SK-N-SH (cell line): ENCODE data around the gene CLCN5. TPM values are rescaled to one million over a fixed set of nuclear protein-coding genes. Genes with fewer than 3 reads are reported as not detected.

Experiments used
- CTCF ChIA-PET: fragments of 300-600, 350-600 bp; formaldehyde crosslinking; extraction: SDS; loops from one replicate; lab custom pipeline; 2021; lab: Yijun Ruan, JAX
- POLR2A ChIA-PET: fragments of 350-600 bp; sonication (Branson Sonifier 250); formaldehyde crosslinking; extraction: SDS; loops from one replicate; lab custom pipeline; 2020; ENCODE audit warnings: antibody characterized with exemption, inconsistent platforms; lab: Yijun Ruan, JAX
- DNase-seq: peaks from one replicate; pipeline ENCODE4 v3.0.0; 2012
- H2AFZ ChIP-seq: fragments of 200-600 bp; sonication (generic); 2 replicates; pipeline ENCODE4 v1.8.1; 2016; ENCODE audit warnings: antibody characterized with exemption, mild to moderate bottlenecking, low read depth
- H3F3A ChIP-seq: fragments of 200-600 bp; sonication (generic); replicated peaks from 2 replicates; pipeline ENCODE3; 2016; ENCODE audit warnings: antibody characterized with exemption, mild to moderate bottlenecking; ENCODE audit not compliant: insufficient read depth
- H3K27ac ChIP-seq, 2 experiments: fragments of 200-500 bp in 1 of 2; fragments of 200-600 bp in 1 of 2; sonication (Bioruptor generic) in 1 of 2; sonication (generic), shearing (Covaris generic) in 1 of 2; 2 replicates each; pipeline versions ENCODE4 v1.5.1 to v1.6.1; 2014 to 2016; ENCODE audit warnings: low read depth in 2 of 2, inconsistent platforms in 1 of 2, low read length in 1 of 2, mild to moderate bottlenecking in 1 of 2, mixed read lengths in 1 of 2
- H3K27me3 ChIP-seq: fragments of 200-600 bp; sonication (generic), shearing (Covaris generic); 2 replicates; pipeline ENCODE4 v1.6.1; 2016; ENCODE audit warnings: mixed run types; ENCODE audit not compliant: insufficient read depth
- H3K36me3 ChIP-seq, 2 experiments: fragments of 200-500 bp in 1 of 2; fragments of 200-600 bp in 1 of 2; sonication (Bioruptor generic) in 1 of 2; sonication (generic) in 1 of 2; replicated peaks in 1 of 2; 2 replicates each; pipeline versions ENCODE3 to v1.5.1; 2014 to 2016; ENCODE audit warnings: low read length in 1 of 2, mild to moderate bottlenecking in 1 of 2; ENCODE audit not compliant: insufficient read depth in 2 of 2, control insufficient read depth in 1 of 2
- H3K4me1 ChIP-seq, 2 experiments: fragments of 200-500 bp in 1 of 2; fragments of 200-600 bp in 1 of 2; sonication (Bioruptor generic) in 1 of 2; sonication (generic), shearing (Covaris generic) in 1 of 2; 2 replicates each; pipeline versions ENCODE4 v1.5.1 to v1.6.1; 2014 to 2016; ENCODE audit warnings: low read depth in 1 of 2, low read length in 1 of 2, mixed run types in 1 of 2; ENCODE audit not compliant: insufficient read depth in 2 of 2, control insufficient read depth in 1 of 2
- H3K4me2 ChIP-seq: fragments of 200-600 bp; sonication (generic), shearing (Covaris generic); 2 replicates; pipeline ENCODE4 v1.6.1; 2017; ENCODE audit warnings: mixed run types
- H3K4me3 ChIP-seq, 2 experiments: fragments of 200-500 bp in 1 of 2; fragments of 200-600 bp in 1 of 2; sonication (Bioruptor generic) in 1 of 2; sonication (generic), shearing (Covaris generic) in 1 of 2; 2 replicates each; pipeline versions ENCODE4 v1.5.1 to v1.8.1; 2014 to 2016; ENCODE audit warnings: low read depth in 2 of 2, inconsistent platforms in 1 of 2, low read length in 1 of 2, mild to moderate bottlenecking in 1 of 2, mixed read lengths in 1 of 2, moderate library complexity in 1 of 2
- H3K79me2 ChIP-seq: fragments of 200-600 bp; sonication (generic); 2 replicates; pipeline ENCODE4 v1.8.1; 2017; ENCODE audit warnings: mild to moderate bottlenecking; ENCODE audit not compliant: insufficient read depth
- H3K9ac ChIP-seq: fragments of 200-600 bp; sonication (generic); 2 replicates; pipeline ENCODE4 v1.6.1; 2017; ENCODE audit warnings: mixed run types
- H3K9me2 ChIP-seq: fragments of 200-600 bp; sonication (generic); 2 replicates; pipeline ENCODE4 v1.6.1; 2017; ENCODE audit warnings: mixed run types
- H3K9me3 ChIP-seq: fragments of 200-600 bp; sonication (generic); 2 replicates; pipeline ENCODE4 v1.6.1; 2017; ENCODE audit warnings: mixed run types, mild to moderate bottlenecking, moderate library complexity
- H4K20me1 ChIP-seq: fragments of 200-600 bp; sonication (generic); 2 replicates; pipeline ENCODE4 v1.6.1; 2017; ENCODE audit warnings: mild to moderate bottlenecking, mixed run types; ENCODE audit not compliant: insufficient read depth
- CTCF ChIP-seq: fragments of 200-600 bp; sonication (generic); IDR thresholded peaks from 2 replicates; pipeline ENCODE4 v1.6.1; 2017; ENCODE audit warnings: antibody characterized with exemption, mild to moderate bottlenecking, moderate library complexity
- EP300 ChIP-seq, 2 experiments: IDR thresholded peaks; 2 replicates each; pipeline versions ENCODE4 v1.4.0 to v1.6.1; 2012; ENCODE audit warnings: borderline replicate concordance in 1 of 2, low read depth in 1 of 2, low read length in 1 of 2
- FOSL2 ChIP-seq: IDR thresholded peaks from 2 replicates; pipeline ENCODE4 v1.4.0; 2012; ENCODE audit warnings: low read depth, mild to moderate bottlenecking, moderate library complexity, borderline replicate concordance
- FOXJ3 ChIP-seq: sonication (generic); formaldehyde crosslinking; IDR thresholded peaks from 2 replicates; pipeline ENCODE4 v1.5.1; 2020; ENCODE audit warnings: mild to moderate bottlenecking, missing genetic modification reagents
- GATA2 ChIP-seq: sonication (generic); formaldehyde crosslinking; IDR thresholded peaks from 2 replicates; pipeline ENCODE4 v1.5.0; 2020; ENCODE audit warnings: mild to moderate bottlenecking, missing genetic modification reagents
- IRF3 ChIP-seq: fragments of 150-350 bp; IDR thresholded peaks from 2 replicates; pipeline ENCODE4 v1.6.1; 2016; ENCODE audit warnings: mild to moderate bottlenecking, low read depth, low read length
- NFIC ChIP-seq: IDR thresholded peaks from 2 replicates; pipeline ENCODE4 v1.4.0; 2012; ENCODE audit warnings: borderline replicate concordance
- NRF1 ChIP-seq: IDR thresholded peaks from 2 replicates; pipeline ENCODE4 v1.6.1; 2012; ENCODE audit warnings: low read depth, mild to moderate bottlenecking, low read length
- PBX3 ChIP-seq: IDR thresholded peaks from 2 replicates; pipeline ENCODE4; 2012
- POLR2AphosphoS5 ChIP-seq: IDR thresholded peaks from 2 replicates; pipeline ENCODE4 v1.6.1; 2012; ENCODE audit warnings: low read depth, low read length
- RAD21 ChIP-seq: IDR thresholded peaks from 2 replicates; pipeline ENCODE4 v1.6.1; 2012; ENCODE audit warnings: mild to moderate bottlenecking, low read length
- REST ChIP-seq: IDR thresholded peaks from 2 replicates; pipeline ENCODE4 v1.6.1; 2012; ENCODE audit warnings: mild to moderate bottlenecking, low read depth, low read length, moderate library complexity
- RFX5 ChIP-seq: IDR thresholded peaks from 2 replicates; pipeline ENCODE4 v1.6.1; 2012; ENCODE audit warnings: mild to moderate bottlenecking, improper control_type of control experiment, low read length
- RXRA ChIP-seq: IDR thresholded peaks from 2 replicates; pipeline ENCODE4 v1.4.0; 2012; ENCODE audit warnings: low read depth, mild to moderate bottlenecking, borderline replicate concordance
- SMC3 ChIP-seq: IDR thresholded peaks from 2 replicates; pipeline ENCODE4 v1.6.1; 2012; ENCODE audit warnings: low read depth, low read length, improper control_type of control experiment
- TAF1 ChIP-seq: IDR thresholded peaks from 2 replicates; pipeline ENCODE4 v1.6.1; 2012; ENCODE audit warnings: low read depth, mild to moderate bottlenecking, low read length, moderate library complexity, borderline replicate concordance
- USF2 ChIP-seq: fragments of 150-350 bp; IDR thresholded peaks from 2 replicates; pipeline ENCODE4 v1.6.1; 2017; ENCODE audit warnings: antibody characterized with exemption, low read length, low read depth, borderline replicate concordance
- YY1 ChIP-seq: IDR thresholded peaks from 2 replicates; pipeline ENCODE4 v1.4.0; 2012; ENCODE audit warnings: low read depth, mild to moderate bottlenecking
- ZBTB33 ChIP-seq: IDR thresholded peaks from 2 replicates; pipeline ENCODE4 v1.4.0; 2012; ENCODE audit warnings: low read depth, borderline replicate concordance
- polyA plus RNA-seq, 3 experiments: library from polyadenylated mRNA; depleted of rRNA; stranded (reverse); fragments of >200 nt; gene quantifications; 2 replicates each; pipeline ENCODE4 v1.2.3, GENCODE V29; 2012

Gene CLCN5
- polyA plus RNA-seq, 1 of the 3 experiments (the other 2 are of a cell fraction): 1.7 TPM

GRCh38 chrX:49901048-49901447 is 21.3 kb upstream of the CLCN5 start:
- Histone ChIP-seq H3K9me2 (no peaks in the 10 kb centered on the region), H3K4me2 (no peak overlapping the region), H3F3A (no peaks in the 10 kb centered on the region), H3K27me3 (peaks cover 6% of the 10 kb centered on the region; the same call in 1 of the 2 replicates), H3K4me1 (no peaks in the 10 kb centered on the region), H3K79me2 (no peaks in the 10 kb centered on the region), H2AFZ (no peak overlapping the region), H3K4me3 (no peak overlapping the region), H3K9me3 (no peaks in the 10 kb centered on the region), H4K20me1 (no peaks in the 10 kb centered on the region), H3K27ac (no peak overlapping the region), H3K36me3 (no peaks in the 10 kb centered on the region), H3K9ac (no peak overlapping the region)
- no peak for TF ChIP-seq FOSL2
- TF ChIP-seq EP300 (IDR thresholded peaks at IDR 0.05; ENCODE audit: borderline replicate concordance in 1 of 2, low read depth in 1 of 2, low read length in 1 of 2): no peak
- TF ChIP-seq IRF3: no peak
- no peak for TF ChIP-seq GATA2 (CRISPR knock-in tag)
- TF ChIP-seq REST: no peak
- no peak for TF ChIP-seq PBX3
- TF ChIP-seq YY1: no peak
- no peak for TF ChIP-seq USF2
- no peak for TF ChIP-seq NRF1
- no peak for TF ChIP-seq CTCF
- no peak for TF ChIP-seq TAF1
- no peak for TF ChIP-seq SMC3
- no peak for TF ChIP-seq ZBTB33
- TF ChIP-seq NFIC: no peak
- no peak for TF ChIP-seq FOXJ3 (CRISPR knock-in tag)
- TF ChIP-seq RAD21: no peak
- no peak for TF ChIP-seq RXRA
- no peak for TF ChIP-seq RFX5
- TF ChIP-seq POLR2AphosphoS5: no peak
- CTCF ChIA-PET: interaction anchor here (3.0 kb wide), 1 partner anchor 15 kb away, joined by 16 read pairs; no protein-coding TSS in a partner anchor
- no peak for DNase-seq
- POLR2A ChIA-PET: no interaction called here
